ENCODE measurements around the gene SNX20.

Gene SNX20

DNA sequence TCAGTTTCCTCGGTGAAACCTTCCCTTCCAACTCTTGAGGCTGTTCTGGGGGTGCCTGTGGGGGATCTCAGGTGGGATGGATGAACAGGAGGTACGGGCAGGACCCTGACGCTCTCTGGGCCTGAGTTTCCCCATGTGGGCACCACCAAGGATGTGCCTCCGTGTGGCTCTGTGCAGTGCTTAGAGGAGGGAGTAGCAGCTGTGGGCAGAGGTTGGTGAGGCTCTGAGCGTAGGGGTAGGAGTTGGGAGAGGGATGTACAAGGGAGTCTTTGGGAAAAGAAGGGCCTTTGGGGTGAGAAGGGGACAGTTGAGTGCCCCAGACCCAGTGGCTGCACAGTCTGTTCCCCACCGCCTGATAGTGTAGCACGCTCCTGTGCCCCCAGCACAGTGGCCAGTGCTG is 59.1 kb downstream of the SNX20 start:
- in situ Hi-C loops (cut with MboI; ENCODE audit: low sequenced_read_pairs), result no loop called here

Data from HL-60/S4 (cell line).